Neural cell (in vitro differentiated cells): ENCODE data around the gene PWWP2A. TPM values are rescaled to one million over a fixed set of nuclear protein-coding genes. Genes with fewer than 3 reads are reported as not detected.

Source experiments
- H2AFZ ChIP-seq: fragments of 200-600, 300-800 bp; sonication (generic), shearing (Covaris generic); 2 replicates; pipeline ENCODE4 v1.6.0; 2014; ENCODE audit warnings: low read depth, mild to moderate bottlenecking, antibody characterized with exemption, low read length, moderate library complexity
- H3F3A ChIP-seq: fragments of 200-600 bp; shearing (Covaris generic); 2 replicates; pipeline ENCODE4 v1.6.1; 2016; ENCODE audit warnings: mild to moderate bottlenecking, moderate library complexity, mixed read lengths, antibody characterized with exemption, low read length; ENCODE audit not compliant: insufficient read depth, poor library complexity, severe bottlenecking
- H3K27ac ChIP-seq: fragments of 200-600, 300-800 bp; sonication (generic), shearing (Covaris generic); 2 replicates; pipeline ENCODE4 v1.5.1; 2014; ENCODE audit warnings: mild to moderate bottlenecking, low read length, moderate library complexity
- H3K27me3 ChIP-seq: fragments of 300-800, 200-600 bp; sonication (generic), shearing (Covaris generic); 2 replicates; pipeline ENCODE4 v1.6.0; 2014; ENCODE audit warnings: mild to moderate bottlenecking, low read depth, low read length, moderate library complexity; ENCODE audit not compliant: insufficient read depth
- H3K36me3 ChIP-seq: fragments of 300-800, 200-600 bp; sonication (generic), shearing (Covaris generic); 2 replicates; pipeline ENCODE4 v1.5.1; 2014; ENCODE audit warnings: mild to moderate bottlenecking, antibody characterized with exemption, low read length, moderate library complexity; ENCODE audit not compliant: insufficient read depth
- H3K4me2 ChIP-seq: fragments of 300-800, 200-600 bp; sonication (generic), shearing (Covaris generic); 2 replicates; pipeline ENCODE4 v1.6.0; 2014; ENCODE audit warnings: mild to moderate bottlenecking, low read length
- H3K4me3 ChIP-seq: fragments of 300-800, 200-600 bp; sonication (generic), shearing (Covaris generic); 2 replicates; pipeline ENCODE4 v1.5.1; 2014; ENCODE audit warnings: mild to moderate bottlenecking, low read length, moderate library complexity
- H3K79me2 ChIP-seq: fragments of 200-600 bp; shearing (Covaris generic); replicated peaks from 2 replicates; pipeline ENCODE4 v1.6.0; 2014; ENCODE audit warnings: mild to moderate bottlenecking, low read length, moderate library complexity; ENCODE audit not compliant: insufficient read depth
- H3K9ac ChIP-seq: fragments of 300-800, 200-600 bp; sonication (generic), shearing (Covaris generic); 2 replicates; pipeline ENCODE4 v1.6.1; 2016; ENCODE audit warnings: mild to moderate bottlenecking, low read length, mixed read lengths
- H3K9me2 ChIP-seq: fragments of 200-600 bp; shearing (Covaris generic); 2 replicates; pipeline ENCODE4 v1.6.1; 2016; ENCODE audit warnings: mild to moderate bottlenecking, low read length, mixed read lengths; ENCODE audit not compliant: insufficient read depth
- H3K9me3 ChIP-seq: fragments of 200-600, 300-800 bp; sonication (generic), shearing (Covaris generic); 2 replicates; pipeline ENCODE4 v1.6.1; 2016; ENCODE audit warnings: mild to moderate bottlenecking, mixed run types, low read length, moderate library complexity, mixed read lengths
- H4K20me1 ChIP-seq: fragments of 200-600 bp; shearing (Covaris generic); 2 replicates; pipeline ENCODE4 v1.6.1; 2016; ENCODE audit warnings: mild to moderate bottlenecking, mixed run types; ENCODE audit not compliant: insufficient read depth
- EP300 ChIP-seq: fragments of 450-650 bp; conservative IDR thresholded peaks from 2 replicates; pipeline ENCODE4 v1.6.1; 2014; ENCODE audit warnings: antibody characterized with exemption, mild to moderate bottlenecking, moderate library complexity; ENCODE audit not compliant: poor library complexity, severe bottlenecking
- EZH2 ChIP-seq: fragments of 200-600, 300-800 bp; shearing (Covaris generic), sonication (generic); IDR thresholded peaks from 2 replicates; pipeline ENCODE4 v1.6.1; 2014; ENCODE audit warnings: antibody characterized with exemption, low read length, borderline replicate concordance, mild to moderate bottlenecking; ENCODE audit not compliant: insufficient read depth, poor library complexity, severe bottlenecking
- MXI1 ChIP-seq: fragments of 450-650 bp; conservative IDR thresholded peaks from 2 replicates; pipeline ENCODE4 v1.6.1; 2014; ENCODE audit warnings: antibody characterized with exemption, mild to moderate bottlenecking; ENCODE audit not compliant: poor library complexity, severe bottlenecking
- POLR2AphosphoS5 ChIP-seq: IDR thresholded peaks from 2 replicates; pipeline ENCODE4 v1.6.1; 2012
- RAD21 ChIP-seq: fragments of 450-650 bp; conservative IDR thresholded peaks from 2 replicates; pipeline ENCODE4 v1.6.1; 2014; ENCODE audit warnings: antibody characterized with exemption, mild to moderate bottlenecking, moderate library complexity
- SMC3 ChIP-seq: fragments of 450-650 bp; conservative IDR thresholded peaks from 2 replicates; pipeline ENCODE4 v1.6.1; 2014; ENCODE audit warnings: antibody characterized with exemption, mild to moderate bottlenecking, moderate library complexity; ENCODE audit not compliant: poor library complexity
- TAF1 ChIP-seq: IDR thresholded peaks from 2 replicates; pipeline ENCODE4 v1.6.1; 2012; ENCODE audit warnings: low read depth
- polyA plus RNA-seq: library from polyadenylated mRNA; depleted of rRNA; stranded (reverse); fragments of >200 nt; gene quantifications from 2 replicates; pipeline ENCODE4 v1.2.3, GENCODE V29; 2014
- TF ChIP-seq, protein P1 (sequence below): fragments of 450-650 bp; IDR thresholded peaks from 2 replicates; pipeline ENCODE4 v1.5.1; 2014; ENCODE audit warnings: antibody characterized with exemption, mild to moderate bottlenecking, moderate library complexity; ENCODE audit not compliant: poor library complexity, severe bottlenecking
- TF ChIP-seq, protein P2 (sequence below): IDR thresholded peaks from 2 replicates; pipeline ENCODE4 v1.6.1; 2012; ENCODE audit warnings: borderline replicate concordance

The PWWP2A gene
- polyA plus RNA-seq, 1 donor from 2014 or later: 37.2 TPM

DNA sequence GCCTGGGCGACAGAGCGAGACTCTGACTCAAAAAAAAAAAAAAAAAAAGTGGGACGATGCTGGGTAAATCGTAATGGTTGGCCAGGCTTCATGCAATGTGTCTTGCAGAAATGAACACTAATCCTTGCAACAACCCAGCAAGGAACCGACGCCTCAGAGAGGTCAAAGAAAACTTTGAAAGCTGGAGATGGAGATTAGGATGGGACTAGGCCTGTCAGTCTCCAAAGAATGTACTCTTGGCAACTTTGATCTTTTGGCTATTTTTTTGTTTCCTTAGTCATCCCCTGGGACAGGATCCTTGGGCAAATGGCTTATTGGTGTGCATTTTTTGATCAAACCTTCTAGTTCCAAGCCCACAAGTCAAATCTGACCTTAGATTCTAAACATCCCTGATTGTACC lies 10.6 kb upstream of the PWWP2A start:
- Histone ChIP-seq H3K36me3 (no peaks in the 10 kb centered on the region), H2AFZ (no peak overlapping the region), H3F3A (no peaks in the 10 kb centered on the region), H3K9ac (no peak overlapping the region), H3K79me2 (no peaks in the 10 kb centered on the region), H3K27me3 (no peaks in the 10 kb centered on the region), H3K9me2 (no peaks in the 10 kb centered on the region), H4K20me1 (no peaks in the 10 kb centered on the region), H3K4me2 (no peak overlapping the region), H3K4me3 (no peak overlapping the region), H3K9me3 (no peaks in the 10 kb centered on the region), H3K27ac (no peak overlapping the region)
- no peak for TF ChIP-seq MXI1

DNA sequence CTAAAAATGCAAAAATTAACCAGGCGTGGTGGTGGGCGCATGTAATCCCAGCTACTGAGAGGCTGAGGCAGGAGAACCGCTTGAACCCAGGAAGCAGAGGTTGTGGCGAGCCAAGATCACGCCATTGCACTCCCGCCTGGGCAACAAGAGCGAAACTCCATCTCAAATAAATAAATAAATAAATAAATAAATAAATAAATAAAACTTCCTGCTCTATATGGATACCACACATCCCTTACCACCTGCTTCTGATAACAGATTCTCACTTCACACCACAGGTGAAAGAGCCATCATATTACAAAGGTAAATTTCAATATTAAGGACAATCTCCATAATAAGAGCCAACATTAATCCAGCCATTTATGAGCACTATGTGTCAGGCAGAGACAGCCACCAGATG lies 9.4 kb upstream of the PWWP2A start:
- no peak overlapping the region for H3K4me2 ChIP-seq
- H3K4me3 ChIP-seq: no peak overlapping the region
- H3K9ac ChIP-seq: no peak overlapping the region
- no peak overlapping the region for H2AFZ ChIP-seq
- TF ChIP-seq POLR2AphosphoS5: no peak
- TF ChIP-seq SMC3: no peak
- TF ChIP-seq, protein P1, sequence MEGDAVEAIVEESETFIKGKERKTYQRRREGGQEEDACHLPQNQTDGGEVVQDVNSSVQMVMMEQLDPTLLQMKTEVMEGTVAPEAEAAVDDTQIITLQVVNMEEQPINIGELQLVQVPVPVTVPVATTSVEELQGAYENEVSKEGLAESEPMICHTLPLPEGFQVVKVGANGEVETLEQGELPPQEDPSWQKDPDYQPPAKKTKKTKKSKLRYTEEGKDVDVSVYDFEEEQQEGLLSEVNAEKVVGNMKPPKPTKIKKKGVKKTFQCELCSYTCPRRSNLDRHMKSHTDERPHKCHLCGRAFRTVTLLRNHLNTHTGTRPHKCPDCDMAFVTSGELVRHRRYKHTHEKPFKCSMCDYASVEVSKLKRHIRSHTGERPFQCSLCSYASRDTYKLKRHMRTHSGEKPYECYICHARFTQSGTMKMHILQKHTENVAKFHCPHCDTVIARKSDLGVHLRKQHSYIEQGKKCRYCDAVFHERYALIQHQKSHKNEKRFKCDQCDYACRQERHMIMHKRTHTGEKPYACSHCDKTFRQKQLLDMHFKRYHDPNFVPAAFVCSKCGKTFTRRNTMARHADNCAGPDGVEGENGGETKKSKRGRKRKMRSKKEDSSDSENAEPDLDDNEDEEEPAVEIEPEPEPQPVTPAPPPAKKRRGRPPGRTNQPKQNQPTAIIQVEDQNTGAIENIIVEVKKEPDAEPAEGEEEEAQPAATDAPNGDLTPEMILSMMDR: no peak
- TF ChIP-seq, protein P2, sequence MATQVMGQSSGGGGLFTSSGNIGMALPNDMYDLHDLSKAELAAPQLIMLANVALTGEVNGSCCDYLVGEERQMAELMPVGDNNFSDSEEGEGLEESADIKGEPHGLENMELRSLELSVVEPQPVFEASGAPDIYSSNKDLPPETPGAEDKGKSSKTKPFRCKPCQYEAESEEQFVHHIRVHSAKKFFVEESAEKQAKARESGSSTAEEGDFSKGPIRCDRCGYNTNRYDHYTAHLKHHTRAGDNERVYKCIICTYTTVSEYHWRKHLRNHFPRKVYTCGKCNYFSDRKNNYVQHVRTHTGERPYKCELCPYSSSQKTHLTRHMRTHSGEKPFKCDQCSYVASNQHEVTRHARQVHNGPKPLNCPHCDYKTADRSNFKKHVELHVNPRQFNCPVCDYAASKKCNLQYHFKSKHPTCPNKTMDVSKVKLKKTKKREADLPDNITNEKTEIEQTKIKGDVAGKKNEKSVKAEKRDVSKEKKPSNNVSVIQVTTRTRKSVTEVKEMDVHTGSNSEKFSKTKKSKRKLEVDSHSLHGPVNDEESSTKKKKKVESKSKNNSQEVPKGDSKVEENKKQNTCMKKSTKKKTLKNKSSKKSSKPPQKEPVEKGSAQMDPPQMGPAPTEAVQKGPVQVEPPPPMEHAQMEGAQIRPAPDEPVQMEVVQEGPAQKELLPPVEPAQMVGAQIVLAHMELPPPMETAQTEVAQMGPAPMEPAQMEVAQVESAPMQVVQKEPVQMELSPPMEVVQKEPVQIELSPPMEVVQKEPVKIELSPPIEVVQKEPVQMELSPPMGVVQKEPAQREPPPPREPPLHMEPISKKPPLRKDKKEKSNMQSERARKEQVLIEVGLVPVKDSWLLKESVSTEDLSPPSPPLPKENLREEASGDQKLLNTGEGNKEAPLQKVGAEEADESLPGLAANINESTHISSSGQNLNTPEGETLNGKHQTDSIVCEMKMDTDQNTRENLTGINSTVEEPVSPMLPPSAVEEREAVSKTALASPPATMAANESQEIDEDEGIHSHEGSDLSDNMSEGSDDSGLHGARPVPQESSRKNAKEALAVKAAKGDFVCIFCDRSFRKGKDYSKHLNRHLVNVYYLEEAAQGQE: no peak
- TF ChIP-seq EP300: no peak
- no peak for TF ChIP-seq EZH2
- TF ChIP-seq MXI1: no peak
- TF ChIP-seq RAD21: no peak
- TF ChIP-seq TAF1: no peak
- H3K36me3 ChIP-seq: no peaks in the 10 kb centered on the region
- H3K79me2 ChIP-seq: no peaks in the 10 kb centered on the region
- no peak overlapping the region for H3K27ac ChIP-seq
- no peaks in the 10 kb centered on the region for H3F3A ChIP-seq
- no peaks in the 10 kb centered on the region for H4K20me1 ChIP-seq
- H3K9me3 ChIP-seq: no peaks in the 10 kb centered on the region
- H3K9me2 ChIP-seq: no peaks in the 10 kb centered on the region
- no peaks in the 10 kb centered on the region for H3K27me3 ChIP-seq

DNA sequence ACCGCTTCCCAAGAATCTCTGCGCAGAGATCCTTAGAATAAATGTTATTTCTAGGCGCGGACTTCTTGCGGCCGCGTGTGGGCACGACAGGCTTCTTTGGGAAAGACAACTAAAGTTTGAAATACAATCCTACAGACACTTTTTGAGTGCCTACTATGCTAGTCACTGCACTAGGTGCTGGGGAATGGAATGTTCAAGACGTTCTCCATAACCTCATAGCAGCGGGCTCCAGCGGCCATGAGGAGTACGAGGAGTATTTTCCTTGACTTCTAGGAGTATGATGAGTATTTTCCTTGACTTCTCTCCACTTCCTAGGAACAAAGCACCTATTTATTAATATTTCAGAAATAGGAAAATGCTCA lies 636 bp upstream of the PWWP2A start:
- H3K36me3 ChIP-seq: no peaks in the 10 kb centered on the region
- peaks cover 4% of the 10 kb centered on the region for H3F3A ChIP-seq
- TF ChIP-seq, protein P2: peak; percentile 20
- no peak for TF ChIP-seq TAF1
- TF ChIP-seq MXI1: peak; percentile 61
- no peak for TF ChIP-seq EP300
- TF ChIP-seq POLR2AphosphoS5: peak; percentile 20
- peak; percentile 62 for TF ChIP-seq SMC3
- TF ChIP-seq, protein P1: peak; percentile 59
- TF ChIP-seq EZH2: no peak
- peak; percentile 55 for TF ChIP-seq RAD21
- H3K4me3 ChIP-seq: peak overlapping the region; percentile 66
- H3K79me2 ChIP-seq: peaks cover 19% of the 10 kb centered on the region
- H3K27ac ChIP-seq: peak overlapping the region; percentile 65
- peak overlapping the region; percentile 42 for H2AFZ ChIP-seq
- H3K9me2 ChIP-seq: no peaks in the 10 kb centered on the region
- peak overlapping the region; percentile 44 for H3K9ac ChIP-seq
- no peaks in the 10 kb centered on the region for H3K9me3 ChIP-seq
- no peaks in the 10 kb centered on the region for H3K27me3 ChIP-seq
- peak overlapping the region; percentile 47 for H3K4me2 ChIP-seq
- no peaks in the 10 kb centered on the region for H4K20me1 ChIP-seq
